Ascending aorta (tissue), 2 donors: ENCODE results near the gene PPM1E. TPM values are rescaled to one million over a fixed set of nuclear protein-coding genes. Genes with fewer than 3 reads are reported as not detected.

Experiments used
- DNase-seq, 2 donors: peaks; one replicate each; pipeline ENCODE4 v3.0.0-alpha.2; 2019; ENCODE audit warnings: low spot score in 2 of 2
- H3K27ac ChIP-seq, 2 donors: fragments of 200-600 bp; sonication (generic); one replicate each; pipeline ENCODE4 v1.5.1; 2016 to 2017; ENCODE audit warnings: mild to moderate bottlenecking in 1 of 2
- H3K27me3 ChIP-seq: fragments of 200-600 bp; sonication (generic); one replicate; pipeline ENCODE4 v1.5.1; 2017
- H3K36me3 ChIP-seq, 2 donors: fragments of 200-600 bp; sonication (generic); one replicate each; pipeline ENCODE4 v1.5.1; 2016
- H3K4me1 ChIP-seq, 2 donors: fragments of 200-600 bp; sonication (generic); one replicate each; pipeline ENCODE4 v1.5.1; 2016 to 2017; ENCODE audit warnings: mild to moderate bottlenecking in 1 of 2
- H3K4me3 ChIP-seq, 2 donors: fragments of 200-600 bp; sonication (generic); one replicate each; pipeline ENCODE4 v1.5.1; 2016 to 2017; ENCODE audit warnings: mild to moderate bottlenecking in 1 of 2
- H3K9me3 ChIP-seq, 2 donors: fragments of 200-600 bp; sonication (generic); one replicate each; pipeline ENCODE4 v1.5.1; 2016
- CTCF ChIP-seq, 3 experiments: fragments of 200-600 bp in 2 of 3; fragments of 450-650 bp in 1 of 3; sonication (generic) in 2 of 3; IDR thresholded peaks; one replicate each; pipeline ENCODE4 v1.5.1; 2016 to 2019; ENCODE audit warnings: antibody characterized with exemption in 3 of 3, mild to moderate bottlenecking in 1 of 3, moderate library complexity in 1 of 3
- intact Hi-C: fragments of 100-400 bp; cut with DNase I; formaldehyde crosslinking; loops from one replicate; pipeline ENCODE4 v1.15.1; 2023
- total RNA-seq: library from RNA; depleted of rRNA; stranded (reverse); fragments of >200 nt; gene quantifications from one replicate; pipeline ENCODE4 v1.1.0, GENCODE V29; 2016

The PPM1E gene
- total RNA-seq, 1 donor from 2014 or later = 0.11 TPM

GRCh38 chr17:58889928-58890327 lies 134.3 kb downstream of the PPM1E start:
- H3K27me3 ChIP-seq = no peaks in the 10 kb centered on the region

GRCh38 chr17:58899191-58899590 lies 143.5 kb downstream of the PPM1E start:
- TF ChIP-seq CTCF (IDR thresholded peaks at IDR 0.05) = no peak
- intact Hi-C loops = no loop called here
- Histone ChIP-seq H3K36me3 (no peaks in the 10 kb centered on the region), H3K9me3 (no peaks in the 10 kb centered on the region), H3K4me3 (no peak overlapping the region), H3K27ac (no peak overlapping the region), H3K27me3 (no peaks in the 10 kb centered on the region), H3K4me1 (no peaks in the 10 kb centered on the region)
- no peak for DNase-seq

More at GRCh38 chr17:58889928-58890327, 134.3 kb downstream of the PPM1E start:
- Histone ChIP-seq H3K9me3 (peaks cover 0 to 8% of the 10 kb centered on the region in 2 donors), H3K4me3 (no peak overlapping the region), H3K27ac (no peak overlapping the region), H3K4me1 (no peaks in the 10 kb centered on the region), H3K36me3 (no peaks in the 10 kb centered on the region)
- no peak for DNase-seq
- intact Hi-C loops = no loop called here
- TF ChIP-seq CTCF (IDR thresholded peaks at IDR 0.05) = no peak

GRCh38 chr17:58902322-58902721 lies 146.7 kb downstream of the PPM1E start:
- Histone ChIP-seq H3K4me1 (no peaks in the 10 kb centered on the region), H3K36me3 (no peaks in the 10 kb centered on the region), H3K4me3 (no peak overlapping the region), H3K27ac (no peak overlapping the region), H3K9me3 (peaks cover 0 to 6% of the 10 kb centered on the region in 2 donors), H3K27me3 (no peaks in the 10 kb centered on the region)
- no peak for TF ChIP-seq CTCF (IDR thresholded peaks at IDR 0.05)
- no peak for DNase-seq
- intact Hi-C loops = no loop called here

GRCh38 chr17:58911741-58912343 lies 156.2 kb downstream of the PPM1E start:
- H3K27me3 ChIP-seq = no peaks in the 10 kb centered on the region
- TF ChIP-seq CTCF (IDR thresholded peaks at IDR 0.05) = no peak
- intact Hi-C loops = no loop called here
- no peak overlapping the region for H3K27ac ChIP-seq
- H3K4me3 ChIP-seq = no peak overlapping the region
- H3K9me3 ChIP-seq = no peaks in the 10 kb centered on the region
- no peaks in the 10 kb centered on the region for H3K4me1 ChIP-seq
- no peak for DNase-seq
- H3K36me3 ChIP-seq = no peaks in the 10 kb centered on the region

- Histone ChIP-seq H3K27me3 (no peaks in the 10 kb centered on the region), H3K9me3 (no peaks in the 10 kb centered on the region), H3K36me3 (no peaks in the 10 kb centered on the region), H3K27ac (no peak overlapping the region), H3K4me1 (no peaks in the 10 kb centered on the region), H3K4me3 (no peak overlapping the region)
- intact Hi-C loops = no loop called here
- TF ChIP-seq CTCF (IDR thresholded peaks at IDR 0.05) = no peak
- DNase-seq = no peak
Observed at GRCh38 chr17:58913552-58913951, 157.9 kb downstream of the PPM1E start.
